Left colon (tissue), 2 donors: Measurements from ENCODE around the gene RNASE3. TPM values are rescaled to one million over a fixed set of nuclear protein-coding genes. Genes with fewer than 3 reads are reported as not detected.
"Not testable (repeated sequence)": the region's sequence is repeated elsewhere in the genome, so short reads cannot be mapped to it uniquely, and the experiment has no call there.

Experiments used
- ATAC-seq: fragments of 200-7000 bp; cut with Tn5 transposase; one replicate; pipeline ENCODE4 v1.9.1; 2020; ENCODE audit warnings: mild to moderate bottlenecking, moderate library complexity
- DNase-seq, 2 donors: peaks; one replicate each; pipeline ENCODE4 v3.0.0-alpha.2; 2020
- intact Hi-C, 2 donors: fragments of 100-400 bp; cut with DNase I in 1 of 2; cut with micrococcal nuclease in 1 of 2; formaldehyde crosslinking; loops; one replicate each; pipeline versions ENCODE4 v1.11.2 to v1.14.0; 2022; cut with DNase I, micrococcal nuclease
- long read RNA-seq: library from polyadenylated mRNA; unstranded; transcript quantifications from one replicate; pipeline ENCODE4 v2.0.0, GENCODE V29; 2021
- total RNA-seq, 2 donors: library from RNA; stranded (reverse); fragmentation: NEBNext Ultra II Directional; extraction: Animal tissue kit (Norgen Biotek cat#: 25700); gene quantifications; one replicate each; pipeline ENCODE4 v1.2.1, GENCODE V29; 2021
- donor health status: DM: no; HTN: no; CAD: no.
- donor health status: DM: yes; HTN: yes; CAD: no.

Gene RNASE3
- total RNA-seq, result not detected
- long read RNA-seq, result 0 reads

GRCh38 chr14:20891126-20891825, at the start of gene RNASE3:
Gene RNASE3, plus strand, starts transcription at chr14:20891385. Its CDS starts 302 bp downstream, at chr14:20891687.
- DNase-seq, intact Hi-C loops, ATAC-seq: not testable (repeated sequence)

GRCh38 chr14:20846560-20846959, 44.6 kb upstream of the RNASE3 start:
- no peak for ATAC-seq
- intact Hi-C loops, result no loop called here
- no peak for DNase-seq

GRCh38 chr14:20848316-20848954, 42.8 kb upstream of the RNASE3 start:
- intact Hi-C loops, result no loop called here
- DNase-seq, result no peak
- no peak for ATAC-seq

GRCh38 chr14:20848955-20849570, 42.1 kb upstream of the RNASE3 start:
- ATAC-seq, result peak; percentile 27
- intact Hi-C loops, result no loop called here
- DNase-seq, result no peak

GRCh38 chr14:20853042-20853441, 38.1 kb upstream of the RNASE3 start:
- DNase-seq (no peak), ATAC-seq (peak; percentile 53)
- intact Hi-C loops, result loop anchor here in 1 of 2 donors (10.0 kb wide), 1 partner anchor 112 kb away; no protein-coding TSS in a partner anchor

GRCh38 chr14:20855652-20856291, 35.4 kb upstream of the RNASE3 start:
- DNase-seq (peak; percentile 44 to 47), ATAC-seq (peak; percentile 94)
- intact Hi-C loops, result loop anchor here in 1 of 2 donors (2.0 to 10.0 kb wide), 3 partner anchors 109 to 187 kb away; partner anchors contain the start of gene RNASE7

GRCh38 chr14:20857207-20857606, 34.0 kb upstream of the RNASE3 start:
- intact Hi-C loops, result loop anchor here in 1 of 2 donors (5.0 to 10.0 kb wide), 2 partner anchors 108 to 185 kb away; partner anchors contain the start of gene RNASE7
- DNase-seq (no peak), ATAC-seq (no peak)

- intact Hi-C loops, result loop anchor here in 1 of 2 donors (5.0 to 10.0 kb wide), 2 partner anchors 107 to 185 kb away; partner anchors contain the start of gene RNASE7
- DNase-seq (peak; percentile 49 to 80), ATAC-seq (peak; percentile 70)
Measured at GRCh38 chr14:20857630-20858261, 33.4 kb upstream of the RNASE3 start.

GRCh38 chr14:20866194-20866593, 25.0 kb upstream of the RNASE3 start:
- no peak for ATAC-seq
- intact Hi-C loops, result no loop called here

GRCh38 chr14:20866963-20867362, 24.2 kb upstream of the RNASE3 start:
- ATAC-seq (no peak), DNase-seq (no peak)
- intact Hi-C loops, result no loop called here

More at GRCh38 chr14:20866194-20866593, 25.0 kb upstream of the RNASE3 start:
- no peak for DNase-seq

GRCh38 chr14:20873370-20874177, 17.6 kb upstream of the RNASE3 start:
- DNase-seq (peak; percentile 56 to 81), ATAC-seq (peak; percentile 50)
- intact Hi-C loops, result no loop called here

GRCh38 chr14:20877016-20877415, 14.2 kb upstream of the RNASE3 start:
- DNase-seq, result no peak
- no peak for ATAC-seq
- intact Hi-C loops, result no loop called here

GRCh38 chr14:20878695-20879094, 12.5 kb upstream of the RNASE3 start:
- intact Hi-C loops, result no loop called here

GRCh38 chr14:20881229-20881628, 10.0 kb upstream of the RNASE3 start:
- intact Hi-C loops, DNase-seq: not testable (repeated sequence)
- ATAC-seq, result peak; percentile 51

More at GRCh38 chr14:20878695-20879094, 12.5 kb upstream of the RNASE3 start:
- ATAC-seq (no peak), DNase-seq (no peak)

GRCh38 chr14:20882787-20883186, 8.4 kb upstream of the RNASE3 start:
- ATAC-seq, DNase-seq, intact Hi-C loops: not testable (repeated sequence)

- ATAC-seq, DNase-seq, intact Hi-C loops: not testable (repeated sequence)
Measured at GRCh38 chr14:20888411-20888810, 2.8 kb upstream of the RNASE3 start.

- DNase-seq, intact Hi-C loops, ATAC-seq: not testable (repeated sequence)
Measured at GRCh38 chr14:20895322-20895721, 4.1 kb downstream of the RNASE3 start.
